K562 (cell line): ENCODE data around the gene STXBP6. TPM values are rescaled to one million over a fixed set of nuclear protein-coding genes. Genes with fewer than 3 reads are reported as not detected.

Experiments used
- HNRNPH1 ChIP-seq: fragments of 200-400 bp; formaldehyde crosslinking; optimal IDR thresholded peaks from 2 replicates; pipeline ENCODE3; 2017; ENCODE audit warnings: low read depth, mild to moderate bottlenecking, low read length, moderate library complexity
- MEF2A ChIP-seq: IDR thresholded peaks from 2 replicates; pipeline ENCODE4 v1.6.1; 2011; ENCODE audit warnings: low read depth, mild to moderate bottlenecking, low read length, moderate library complexity; ENCODE audit not compliant: control insufficient read depth
- ZNF140 ChIP-seq: fragments of 250-450 bp; sonication (Bioruptor Pico); IDR thresholded peaks from 2 replicates; pipeline ENCODE4 v1.8.0; 2021; ENCODE audit warnings: moderate library complexity, mild to moderate bottlenecking, inconsistent platforms
- ZNF589 ChIP-seq: fragments of 200-800 bp; sonication (Bioruptor generic); IDR thresholded peaks from 2 replicates; pipeline ENCODE4 v1.6.1; 2016; ENCODE audit warnings: low read depth, missing genetic modification characterization, missing compliant biosample characterization
- polyA plus RNA-seq, 8 experiments: library from polyadenylated mRNA; depleted of rRNA in 4 of 8; stranded (reverse) in 5 of 8; unstranded in 3 of 8; fragments of >200 nt; fragmentation: Nextera tagmentation in 2 of 8; fragmentation: Illumina TruSeq in 1 of 8; extraction: Ambion mirVana in 2 of 8; extraction: Trizol in 1 of 8; gene quantifications; 2 replicates each; pipeline versions ENCODE4 v1.2.1 to v1.2.3, GENCODE V29; 2011 to 2014; ENCODE audit warnings: inconsistent platforms in 1 of 8, missing spikeins in 1 of 8
- total RNA-seq, 7 experiments: library from RNA; depleted of rRNA in 6 of 7; stranded (reverse); fragments of >200 nt in 6 of 7; fragmentation: Illumina TruSeq in 2 of 7; extraction: Trizol in 2 of 7; gene quantifications; 2 replicates each; pipeline versions ENCODE4 v1.2.1 to v1.2.3, GENCODE V29; 2011 to 2021; ENCODE audit warnings: low replicate concordance in 1 of 7
- TF ChIP-seq, protein P1 (sequence below): fragments of 450-650 bp; formaldehyde crosslinking; IDR thresholded peaks from 2 replicates; pipeline ENCODE4 v1.4.0; 2020; ENCODE audit warnings: mild to moderate bottlenecking, moderate library complexity
- TF ChIP-seq, protein P2 (sequence below): fragments of 250-450 bp; sonication (Bioruptor Pico); IDR thresholded peaks from 2 replicates; pipeline ENCODE4 v1.9.0; 2021; ENCODE audit warnings: mild to moderate bottlenecking
- TF ChIP-seq, protein P3 (sequence below): sonication (generic); formaldehyde crosslinking; IDR thresholded peaks from 2 replicates; pipeline ENCODE4 v1.8.1; 2023; ENCODE audit warnings: mild to moderate bottlenecking, missing genetic modification reagents, moderate library complexity
- TF ChIP-seq, protein P4 (sequence below): sonication (generic); formaldehyde crosslinking; IDR thresholded peaks from 2 replicates; pipeline ENCODE4 v1.8.1; 2022; ENCODE audit warnings: missing genetic modification reagents

The STXBP6 gene
- total and polyA plus RNA-seq, 9 of the 15 experiments (the other 6 are each of a cell fraction or from before 2014, with no cell fraction given), result 0.27 to 0.89 (median 0.59) TPM

DNA sequence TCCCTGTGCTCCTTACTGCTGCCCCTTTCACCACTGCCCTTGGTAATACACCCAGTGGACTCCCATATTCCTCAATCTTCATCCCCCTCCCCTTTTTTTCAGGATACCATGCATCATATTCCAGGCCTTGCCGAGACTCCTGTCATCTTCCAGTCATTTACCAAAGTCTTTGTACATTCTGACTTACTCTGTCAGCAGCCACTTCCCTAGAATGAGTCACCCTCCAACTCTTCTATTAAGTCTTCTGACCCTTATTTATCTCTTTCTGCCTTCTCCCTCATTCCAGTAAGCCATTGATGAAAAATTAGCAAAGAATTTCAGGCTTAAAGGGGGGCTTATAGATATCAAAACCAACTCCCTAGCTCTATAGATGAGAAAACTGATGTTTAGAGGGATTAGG, 128.0 kb downstream of the STXBP6 start (continued):
- TF ChIP-seq MEF2A (no peak), ZNF589 (no peak), ZNF140 (CRISPR knock-in tag) (no peak), HNRNPH1 (no peak)
- TF ChIP-seq, protein P1, sequence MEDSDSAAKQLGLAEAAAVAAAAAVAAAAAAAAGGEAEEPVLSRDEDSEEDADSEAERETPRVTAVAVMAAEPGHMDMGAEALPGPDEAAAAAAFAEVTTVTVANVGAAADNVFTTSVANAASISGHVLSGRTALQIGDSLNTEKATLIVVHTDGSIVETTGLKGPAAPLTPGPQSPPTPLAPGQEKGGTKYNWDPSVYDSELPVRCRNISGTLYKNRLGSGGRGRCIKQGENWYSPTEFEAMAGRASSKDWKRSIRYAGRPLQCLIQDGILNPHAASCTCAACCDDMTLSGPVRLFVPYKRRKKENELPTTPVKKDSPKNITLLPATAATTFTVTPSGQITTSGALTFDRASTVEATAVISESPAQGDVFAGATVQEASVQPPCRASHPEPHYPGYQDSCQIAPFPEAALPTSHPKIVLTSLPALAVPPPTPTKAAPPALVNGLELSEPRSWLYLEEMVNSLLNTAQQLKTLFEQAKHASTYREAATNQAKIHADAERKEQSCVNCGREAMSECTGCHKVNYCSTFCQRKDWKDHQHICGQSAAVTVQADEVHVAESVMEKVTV (CRISPR knock-in tag), result no peak
- TF ChIP-seq, protein P2, sequence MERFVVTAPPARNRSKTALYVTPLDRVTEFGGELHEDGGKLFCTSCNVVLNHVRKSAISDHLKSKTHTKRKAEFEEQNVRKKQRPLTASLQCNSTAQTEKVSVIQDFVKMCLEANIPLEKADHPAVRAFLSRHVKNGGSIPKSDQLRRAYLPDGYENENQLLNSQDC, result no peak
- TF ChIP-seq, protein P3, sequence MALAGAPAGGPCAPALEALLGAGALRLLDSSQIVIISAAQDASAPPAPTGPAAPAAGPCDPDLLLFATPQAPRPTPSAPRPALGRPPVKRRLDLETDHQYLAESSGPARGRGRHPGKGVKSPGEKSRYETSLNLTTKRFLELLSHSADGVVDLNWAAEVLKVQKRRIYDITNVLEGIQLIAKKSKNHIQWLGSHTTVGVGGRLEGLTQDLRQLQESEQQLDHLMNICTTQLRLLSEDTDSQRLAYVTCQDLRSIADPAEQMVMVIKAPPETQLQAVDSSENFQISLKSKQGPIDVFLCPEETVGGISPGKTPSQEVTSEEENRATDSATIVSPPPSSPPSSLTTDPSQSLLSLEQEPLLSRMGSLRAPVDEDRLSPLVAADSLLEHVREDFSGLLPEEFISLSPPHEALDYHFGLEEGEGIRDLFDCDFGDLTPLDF (CRISPR knock-in tag), result no peak
- TF ChIP-seq, protein P4, sequence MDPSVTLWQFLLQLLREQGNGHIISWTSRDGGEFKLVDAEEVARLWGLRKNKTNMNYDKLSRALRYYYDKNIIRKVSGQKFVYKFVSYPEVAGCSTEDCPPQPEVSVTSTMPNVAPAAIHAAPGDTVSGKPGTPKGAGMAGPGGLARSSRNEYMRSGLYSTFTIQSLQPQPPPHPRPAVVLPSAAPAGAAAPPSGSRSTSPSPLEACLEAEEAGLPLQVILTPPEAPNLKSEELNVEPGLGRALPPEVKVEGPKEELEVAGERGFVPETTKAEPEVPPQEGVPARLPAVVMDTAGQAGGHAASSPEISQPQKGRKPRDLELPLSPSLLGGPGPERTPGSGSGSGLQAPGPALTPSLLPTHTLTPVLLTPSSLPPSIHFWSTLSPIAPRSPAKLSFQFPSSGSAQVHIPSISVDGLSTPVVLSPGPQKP, result no peak
